GM03348 (cell line): Measurements from ENCODE around the gene ALDH1A1.

Source experiments
- DNase-seq: peaks from one replicate; pipeline ENCODE4 v3.0.0; 2012; ENCODE audit warnings: low spot score

ALDH1A1 gene

GRCh38 chr9:72952914-72953313, at the start of gene ALDH1A1:
ALDH1A1 (minus strand) TSS chr9:72953053; CDS start chr9:72953000, 53 bp downstream.
- no peak for DNase-seq

GRCh38 chr9:73001860-73002259, 49.0 kb upstream of the ALDH1A1 start:
- DNase-seq: no peak

- no peak for DNase-seq
These were observed 45.5 kb upstream of the ALDH1A1 start for GRCh38 chr9:72998363-72998762.

GRCh38 chr9:72997387-72997995, 44.6 kb upstream of the ALDH1A1 start:
- DNase-seq: no peak

- peak; percentile 15 for DNase-seq
These were observed 43.9 kb upstream of the ALDH1A1 start for GRCh38 chr9:72996684-72997314.

GRCh38 chr9:72996114-72996513, 43.3 kb upstream of the ALDH1A1 start:
- peak; percentile 44 for DNase-seq

- no peak for DNase-seq
These were observed 42.5 kb upstream of the ALDH1A1 start for GRCh38 chr9:72995131-72996024.

GRCh38 chr9:72991772-72992171, 38.9 kb upstream of the ALDH1A1 start:
- no peak for DNase-seq

GRCh38 chr9:72990397-72991182, 37.7 kb upstream of the ALDH1A1 start:
- DNase-seq: no peak

- no peak for DNase-seq
These were observed 33.8 kb upstream of the ALDH1A1 start for GRCh38 chr9:72986522-72987116.

- DNase-seq: no peak
These were observed 32.9 kb upstream of the ALDH1A1 start for GRCh38 chr9:72985746-72986145.

GRCh38 chr9:72984991-72985390, 32.1 kb upstream of the ALDH1A1 start:
- DNase-seq: no peak

- no peak for DNase-seq
These were observed 31.5 kb upstream of the ALDH1A1 start for GRCh38 chr9:72984226-72984947.

- DNase-seq: no peak
These were observed 30.8 kb upstream of the ALDH1A1 start for GRCh38 chr9:72983512-72984225.

GRCh38 chr9:72983056-72983455, 30.2 kb upstream of the ALDH1A1 start:
- no peak for DNase-seq

- DNase-seq: peak; percentile 7
These were observed 29.4 kb upstream of the ALDH1A1 start for GRCh38 chr9:72982146-72982799.

GRCh38 chr9:72981433-72981832, 28.6 kb upstream of the ALDH1A1 start:
- DNase-seq: no peak

GRCh38 chr9:72980600-72981265, 27.9 kb upstream of the ALDH1A1 start:
- DNase-seq: no peak

- DNase-seq: no peak
These were observed 27.3 kb upstream of the ALDH1A1 start for GRCh38 chr9:72980183-72980582.
